ENCODE results near the gene NUDT6. TPM values are rescaled to one million over a fixed set of nuclear protein-coding genes. Genes with fewer than 3 reads are reported as not detected.

Gene NUDT6
- total RNA-seq, 1 experiment from 2014 or later, result 9.0 TPM

- CTCF ChIA-PET, result no interaction called here
- H3K27me3 ChIP-seq (ENCODE audit: insufficient read depth, low read length), result no peaks in the 10 kb centered on the region; the same call in 1 of the 2 replicates
- H3K4me1 ChIP-seq (ENCODE audit: control insufficient read depth in 1 of 2, insufficient read depth in 2 of 2, low read length in 2 of 2), result peaks cover 6 to 7% of the 10 kb centered on the region in 2 experiments
- no peak overlapping the region for H3K9ac ChIP-seq (ENCODE audit: low read length)
- H3K79me2 ChIP-seq (ENCODE audit: insufficient read depth, low read length), result no peaks in the 10 kb centered on the region
- no peak for TF ChIP-seq POLR2A (IDR thresholded peaks at IDR 0.05; ENCODE audit: borderline replicate concordance, extremely low read depth, insufficient read depth, insufficient read length)
- TF ChIP-seq JUND (IDR thresholded peaks at IDR 0.05), result no peak
- TF ChIP-seq, protein P1, sequence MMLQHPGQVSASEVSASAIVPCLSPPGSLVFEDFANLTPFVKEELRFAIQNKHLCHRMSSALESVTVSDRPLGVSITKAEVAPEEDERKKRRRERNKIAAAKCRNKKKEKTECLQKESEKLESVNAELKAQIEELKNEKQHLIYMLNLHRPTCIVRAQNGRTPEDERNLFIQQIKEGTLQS (IDR thresholded peaks at IDR 0.05), result no peak
- no TSS peak for BruUV-seq (replicated peaks)
- H3K4me2 ChIP-seq (ENCODE audit: low read length), result no peak overlapping the region
- POLR2A ChIA-PET, result no interaction called here
- no peaks in the 10 kb centered on the region for H4K20me1 ChIP-seq (ENCODE audit: insufficient read depth)
- RAD21 ChIA-PET (ENCODE audit: low non-redundant PET in 1 of 2, low total read pairs in 2 of 2, uncharacterized antibody in 2 of 2, unreplicated experiment in 2 of 2), result no interaction called here
- no peaks in the 10 kb centered on the region for H3K9me3 ChIP-seq (ENCODE audit: control insufficient read depth in 1 of 2, insufficient read depth in 1 of 2, low read depth in 1 of 2, low read length in 2 of 2)
- no peaks in the 10 kb centered on the region for H3K36me3 ChIP-seq (ENCODE audit: control insufficient read depth in 1 of 2, insufficient read depth in 2 of 2, low read length in 2 of 2)
- ATAC-seq (no peak), DNase-seq (ENCODE audit: low read depth, low spot score) (no peak)
- no peaks in the 10 kb centered on the region for H3K9me2 ChIP-seq (ENCODE audit: insufficient read depth)
- H3K27ac ChIP-seq (ENCODE audit: low read depth, low read length), result no peak overlapping the region
- H2AFZ ChIP-seq (ENCODE audit: low read depth, low read length, poor library complexity, severe bottlenecking), result no peak overlapping the region
- no peak overlapping the region for H3K4me3 ChIP-seq (replicated peaks in 1 of 2; ENCODE audit: low read depth in 1 of 2, low read length in 2 of 2)
- intact Hi-C loops (cut with micrococcal nuclease), result no loop called here
These were observed 74.5 kb downstream of the NUDT6 start for GRCh38 chr4:122847931-122848330.

DNA sequence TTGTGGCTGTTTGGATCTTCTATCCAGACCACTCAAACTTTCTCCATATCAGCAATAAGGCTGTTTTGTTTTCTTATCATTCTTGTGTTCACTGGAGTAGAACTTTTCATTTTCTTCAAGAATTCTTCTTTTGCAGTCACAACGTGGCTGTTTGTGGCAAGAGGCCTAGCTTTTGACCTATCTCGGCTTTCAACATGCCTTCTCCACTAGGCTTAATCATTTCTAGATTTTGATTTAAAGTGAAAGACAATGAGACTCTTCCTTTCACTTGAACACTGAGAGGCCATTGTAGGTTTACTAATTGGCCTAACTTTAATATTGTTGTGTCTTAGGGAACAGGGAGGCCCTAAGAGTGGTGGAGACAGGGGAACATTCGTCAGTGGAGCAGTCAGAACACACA is 76.6 kb downstream of the NUDT6 start:
- Histone ChIP-seq H3K27me3 (ENCODE audit: insufficient read depth, low read length) (no peaks in the 10 kb centered on the region), H3K36me3 (ENCODE audit: control insufficient read depth in 1 of 2, insufficient read depth in 2 of 2, low read length in 2 of 2) (no peaks in the 10 kb centered on the region), H3K27ac (ENCODE audit: low read depth, low read length) (no peak overlapping the region), H3K4me2 (ENCODE audit: low read length) (no peak overlapping the region), H3K4me3 (replicated peaks in 1 of 2; ENCODE audit: low read depth in 1 of 2, low read length in 2 of 2) (no peak overlapping the region), H4K20me1 (ENCODE audit: insufficient read depth) (no peaks in the 10 kb centered on the region), H3K9me2 (ENCODE audit: insufficient read depth) (no peaks in the 10 kb centered on the region), H3K79me2 (ENCODE audit: insufficient read depth, low read length) (no peaks in the 10 kb centered on the region), H3K9ac (ENCODE audit: low read length) (no peak overlapping the region), H3K4me1 (ENCODE audit: control insufficient read depth in 1 of 2, insufficient read depth in 2 of 2, low read length in 2 of 2) (peaks cover 7 to 14% of the 10 kb centered on the region in 2 experiments), H2AFZ (ENCODE audit: low read depth, low read length, poor library complexity, severe bottlenecking) (no peak overlapping the region), H3K9me3 (ENCODE audit: control insufficient read depth in 1 of 2, insufficient read depth in 1 of 2, low read depth in 1 of 2, low read length in 2 of 2) (no peaks in the 10 kb centered on the region)
- TF ChIP-seq YY1 (IDR thresholded peaks at IDR 0.05; ENCODE audit: extremely low read depth, insufficient replicate concordance, low read depth, low read length) (no peak), CEBPB (IDR thresholded peaks at IDR 0.05; ENCODE audit: low read depth) (no peak), ZNF274 (IDR thresholded peaks at IDR 0.05; ENCODE audit: low read depth, low read length) (no peak), SIN3A (IDR thresholded peaks at IDR 0.05; ENCODE audit: low read depth) (no peak), CTCF (IDR thresholded peaks at IDR 0.05 in 2 of 3, conservative IDR thresholded peaks at IDR 0.05 in 1 of 3; ENCODE audit: borderline replicate concordance in 1 of 3, insufficient read depth in 1 of 3, low read depth in 2 of 3, low read length in 2 of 3) (no peak), JUND (IDR thresholded peaks at IDR 0.05) (no peak), ELF1 (IDR thresholded peaks at IDR 0.05; ENCODE audit: borderline replicate concordance, low read depth) (no peak), SP1 (IDR thresholded peaks at IDR 0.05; ENCODE audit: low read depth) (no peak), FOSL1 (IDR thresholded peaks at IDR 0.05; ENCODE audit: low read depth) (no peak), POLR2A (IDR thresholded peaks at IDR 0.05; ENCODE audit: borderline replicate concordance, extremely low read depth, insufficient read depth, insufficient read length) (no peak), EZH2 (IDR thresholded peaks at IDR 0.05) (no peak), POLR2AphosphoS5 (IDR thresholded peaks at IDR 0.05; ENCODE audit: low read depth, low read length) (no peak), EGR1 (IDR thresholded peaks at IDR 0.05; ENCODE audit: low read depth) (no peak), RAD21 (IDR thresholded peaks at IDR 0.05; ENCODE audit: low read depth) (no peak)
- TF ChIP-seq, protein P2, sequence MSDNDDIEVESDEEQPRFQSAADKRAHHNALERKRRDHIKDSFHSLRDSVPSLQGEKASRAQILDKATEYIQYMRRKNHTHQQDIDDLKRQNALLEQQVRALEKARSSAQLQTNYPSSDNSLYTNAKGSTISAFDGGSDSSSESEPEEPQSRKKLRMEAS (IDR thresholded peaks at IDR 0.05), result no peak
- TF ChIP-seq, protein P3, sequence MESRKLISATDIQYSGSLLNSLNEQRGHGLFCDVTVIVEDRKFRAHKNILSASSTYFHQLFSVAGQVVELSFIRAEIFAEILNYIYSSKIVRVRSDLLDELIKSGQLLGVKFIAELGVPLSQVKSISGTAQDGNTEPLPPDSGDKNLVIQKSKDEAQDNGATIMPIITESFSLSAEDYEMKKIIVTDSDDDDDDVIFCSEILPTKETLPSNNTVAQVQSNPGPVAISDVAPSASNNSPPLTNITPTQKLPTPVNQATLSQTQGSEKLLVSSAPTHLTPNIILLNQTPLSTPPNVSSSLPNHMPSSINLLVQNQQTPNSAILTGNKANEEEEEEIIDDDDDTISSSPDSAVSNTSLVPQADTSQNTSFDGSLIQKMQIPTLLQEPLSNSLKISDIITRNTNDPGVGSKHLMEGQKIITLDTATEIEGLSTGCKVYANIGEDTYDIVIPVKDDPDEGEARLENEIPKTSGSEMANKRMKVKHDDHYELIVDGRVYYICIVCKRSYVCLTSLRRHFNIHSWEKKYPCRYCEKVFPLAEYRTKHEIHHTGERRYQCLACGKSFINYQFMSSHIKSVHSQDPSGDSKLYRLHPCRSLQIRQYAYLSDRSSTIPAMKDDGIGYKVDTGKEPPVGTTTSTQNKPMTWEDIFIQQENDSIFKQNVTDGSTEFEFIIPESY (IDR thresholded peaks at IDR 0.05; ENCODE audit: extremely low read depth, insufficient replicate concordance, low read length), result no peak
- TF ChIP-seq, protein P1 (IDR thresholded peaks at IDR 0.05), result no peak
- ChIA-PET RAD21 (ENCODE audit: low non-redundant PET in 1 of 2, low total read pairs in 2 of 2, uncharacterized antibody in 2 of 2, unreplicated experiment in 2 of 2) (no interaction called here), CTCF (no interaction called here), POLR2A (no interaction called here)
- intact Hi-C loops (cut with micrococcal nuclease), result no loop called here
- ATAC-seq (no peak), DNase-seq (ENCODE audit: low read depth, low spot score) (no peak)
- no TSS peak for BruUV-seq (replicated peaks)
